ENCODE measurements around the gene GAS7. TPM values are rescaled to one million over a fixed set of nuclear protein-coding genes. Genes with fewer than 3 reads are reported as not detected.

The GAS7 gene
- total and polyA plus RNA-seq, 7 donors, result 6.5 to 67.6 (median 35.1) TPM

DNA sequence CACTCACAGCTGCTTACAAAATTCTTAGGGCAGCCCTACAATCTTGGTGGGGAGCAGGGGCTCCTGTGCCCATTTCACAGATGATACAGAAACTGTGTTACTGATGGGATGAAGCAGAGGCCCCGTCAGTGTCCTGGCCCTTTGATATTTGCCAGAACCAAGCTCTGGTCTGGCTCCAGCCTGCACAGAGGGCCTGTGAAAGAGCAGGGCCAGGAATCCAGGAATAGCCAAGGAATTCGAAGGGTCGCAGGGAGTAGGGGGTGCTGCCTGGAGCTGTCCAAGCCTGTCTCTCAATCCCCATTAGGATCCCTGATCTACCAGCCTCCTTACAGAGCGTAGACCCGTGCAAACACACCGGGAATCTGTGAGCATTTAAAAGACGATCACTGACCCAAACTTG, 207.1 kb downstream of the GAS7 start:
- intact Hi-C loops (cut with DNase I), result no loop called here
- Histone ChIP-seq H3K4me3 (no peak overlapping the region), H3K4me1 (no peaks in the 10 kb centered on the region), H3K27me3 (no peaks in the 10 kb centered on the region), H3K9me3 (no peaks in the 10 kb centered on the region), H3K27ac (no peak overlapping the region), H3K36me3 (no peaks in the 10 kb centered on the region)
- TF ChIP-seq, protein P1, sequence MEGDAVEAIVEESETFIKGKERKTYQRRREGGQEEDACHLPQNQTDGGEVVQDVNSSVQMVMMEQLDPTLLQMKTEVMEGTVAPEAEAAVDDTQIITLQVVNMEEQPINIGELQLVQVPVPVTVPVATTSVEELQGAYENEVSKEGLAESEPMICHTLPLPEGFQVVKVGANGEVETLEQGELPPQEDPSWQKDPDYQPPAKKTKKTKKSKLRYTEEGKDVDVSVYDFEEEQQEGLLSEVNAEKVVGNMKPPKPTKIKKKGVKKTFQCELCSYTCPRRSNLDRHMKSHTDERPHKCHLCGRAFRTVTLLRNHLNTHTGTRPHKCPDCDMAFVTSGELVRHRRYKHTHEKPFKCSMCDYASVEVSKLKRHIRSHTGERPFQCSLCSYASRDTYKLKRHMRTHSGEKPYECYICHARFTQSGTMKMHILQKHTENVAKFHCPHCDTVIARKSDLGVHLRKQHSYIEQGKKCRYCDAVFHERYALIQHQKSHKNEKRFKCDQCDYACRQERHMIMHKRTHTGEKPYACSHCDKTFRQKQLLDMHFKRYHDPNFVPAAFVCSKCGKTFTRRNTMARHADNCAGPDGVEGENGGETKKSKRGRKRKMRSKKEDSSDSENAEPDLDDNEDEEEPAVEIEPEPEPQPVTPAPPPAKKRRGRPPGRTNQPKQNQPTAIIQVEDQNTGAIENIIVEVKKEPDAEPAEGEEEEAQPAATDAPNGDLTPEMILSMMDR (IDR thresholded peaks at IDR 0.05), result no peak
- TF ChIP-seq EP300 (IDR thresholded peaks at IDR 0.05) (no peak), POLR2A (IDR thresholded peaks at IDR 0.05) (no peak), POLR2AphosphoS5 (IDR thresholded peaks at IDR 0.05) (no peak)
- 91 to 94% methylated on average over 7 of the region's 7 CpGs for WGBS, 2 donors
- no peak for DNase-seq

DNA sequence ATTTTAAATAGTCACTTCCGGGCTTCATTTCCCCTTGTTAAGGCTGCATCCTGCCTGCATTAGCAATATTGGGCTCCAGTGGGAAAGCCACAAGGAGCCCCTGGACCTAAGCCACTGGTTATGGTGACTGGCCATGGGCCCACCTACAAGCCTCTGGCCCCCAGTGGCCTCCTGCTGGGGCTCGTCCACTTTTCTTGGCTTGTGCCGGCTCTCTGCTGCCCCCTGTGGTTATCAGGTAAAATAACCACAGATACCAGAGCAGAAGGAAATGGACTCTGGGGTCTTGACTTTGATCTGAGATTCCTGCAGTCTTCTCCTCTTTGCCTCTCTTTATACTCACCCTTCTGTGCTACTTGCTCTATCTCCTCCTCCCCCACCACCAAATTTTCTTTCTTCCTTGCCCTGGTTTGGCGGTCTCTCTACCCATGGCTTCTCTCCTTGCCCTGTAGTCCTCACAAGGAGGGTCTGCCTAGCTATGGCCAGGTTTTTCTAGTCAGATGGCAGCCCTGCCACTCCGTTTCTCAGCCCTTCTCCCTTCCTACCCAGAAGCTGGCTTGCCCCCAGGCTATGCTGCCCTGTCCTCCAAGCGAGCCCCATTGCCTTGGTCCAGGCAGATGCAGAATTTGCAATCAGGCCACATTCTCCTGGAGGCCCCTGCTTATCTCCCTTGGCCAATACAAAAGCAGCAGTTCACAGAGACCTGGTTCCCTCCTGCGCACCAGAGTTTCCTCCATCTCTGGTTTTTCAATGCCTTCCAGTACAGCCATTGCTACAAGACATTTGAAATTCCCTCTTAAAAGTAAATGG, 210.4 kb downstream of the GAS7 start:
- intact Hi-C loops (cut with DNase I), result no loop called here
- H3K27ac ChIP-seq, result no peak overlapping the region
- no peaks in the 10 kb centered on the region for H3K9me3 ChIP-seq
- TF ChIP-seq EP300 (IDR thresholded peaks at IDR 0.05), result no peak
- TF ChIP-seq, protein P1 (IDR thresholded peaks at IDR 0.05), result peak in 3 of 4 experiments; percentile 59 to 73 (median 60)
- no peaks in the 10 kb centered on the region for H3K27me3 ChIP-seq
- no peaks in the 10 kb centered on the region for H3K36me3 ChIP-seq
- H3K4me1 ChIP-seq, result no peaks in the 10 kb centered on the region
- H3K4me3 ChIP-seq, result no peak overlapping the region
- 58 to 64% methylated on average over 7 of the region's 7 CpGs for WGBS, 2 donors
- no peak for DNase-seq

DNA sequence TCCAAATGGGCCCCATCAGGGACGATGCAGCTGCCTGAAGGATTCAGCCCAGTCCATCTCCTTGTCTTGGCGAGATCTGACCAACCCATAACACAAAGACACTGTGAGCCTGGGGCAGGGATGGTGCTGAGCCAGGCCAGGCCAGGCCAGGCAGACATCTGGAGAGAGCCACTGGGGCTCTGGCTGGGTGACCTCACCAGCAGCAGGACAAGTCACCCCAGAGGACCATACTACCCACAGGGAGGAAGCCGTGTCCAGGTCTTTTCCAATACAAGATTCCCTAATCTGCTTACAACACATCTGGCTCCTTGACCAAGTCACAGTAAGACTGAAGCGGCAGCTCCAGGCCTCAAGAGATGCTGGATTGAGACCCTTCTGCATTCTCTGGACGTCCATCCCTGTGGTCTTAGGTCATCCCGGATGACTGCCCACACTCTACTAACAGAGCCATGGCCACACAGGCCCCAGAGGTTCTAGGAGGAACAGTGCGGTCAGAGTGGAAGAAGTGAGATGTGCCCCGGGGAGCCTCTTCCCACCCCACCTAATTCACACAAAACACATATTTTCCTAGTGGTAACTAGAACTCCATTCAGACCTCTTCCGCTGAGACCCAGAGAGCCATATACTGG, 211.5 kb downstream of the GAS7 start:
- no peaks in the 10 kb centered on the region for H3K4me1 ChIP-seq
- no peaks in the 10 kb centered on the region for H3K9me3 ChIP-seq
- intact Hi-C loops (cut with DNase I), result no loop called here
- no peaks in the 10 kb centered on the region for H3K36me3 ChIP-seq
- H3K27me3 ChIP-seq, result no peaks in the 10 kb centered on the region
- WGBS, 2 donors, result 83 to 85% methylated on average over 9 of the region's 9 CpGs
- DNase-seq, result no peak
- H3K27ac ChIP-seq, result no peak overlapping the region
- TF ChIP-seq, protein P1 (IDR thresholded peaks at IDR 0.05), result no peak
- no peak for TF ChIP-seq POLR2A (IDR thresholded peaks at IDR 0.05)
- TF ChIP-seq POLR2AphosphoS5 (IDR thresholded peaks at IDR 0.05), result no peak
- TF ChIP-seq EP300 (IDR thresholded peaks at IDR 0.05), result no peak
- no peak overlapping the region for H3K4me3 ChIP-seq

DNA sequence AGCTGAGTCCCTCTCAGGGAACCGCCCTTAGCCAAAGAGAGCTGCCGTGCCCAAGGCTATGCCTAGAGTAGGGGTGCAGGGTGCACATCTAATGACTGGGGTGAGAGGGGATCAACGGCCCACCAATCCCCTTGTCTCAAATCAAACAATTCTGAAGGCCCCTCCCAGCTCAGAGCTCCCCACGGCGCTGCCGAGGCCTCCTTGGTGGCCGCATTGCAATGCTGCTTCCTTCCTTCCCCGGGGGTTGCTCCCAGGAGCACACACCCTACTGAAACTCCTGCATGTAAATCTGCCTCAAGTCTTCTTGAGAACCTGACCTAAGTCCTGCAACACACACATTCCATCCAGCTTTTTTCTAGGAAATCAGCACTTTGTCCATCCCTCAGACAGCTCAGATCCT, 212.8 kb downstream of the GAS7 start:
- intact Hi-C loops (cut with DNase I), result no loop called here
- 58 to 75% methylated on average over 8 of the region's 8 CpGs for WGBS, 2 donors
- no peak overlapping the region for H3K4me3 ChIP-seq

More for the DNA sequence above, 212.8 kb downstream of the GAS7 start:
- Histone ChIP-seq H3K36me3 (no peaks in the 10 kb centered on the region), H3K9me3 (no peaks in the 10 kb centered on the region), H3K27ac (no peak overlapping the region), H3K27me3 (no peaks in the 10 kb centered on the region), H3K4me1 (no peaks in the 10 kb centered on the region)
- no peak for TF ChIP-seq POLR2A (IDR thresholded peaks at IDR 0.05)
- no peak for TF ChIP-seq POLR2AphosphoS5 (IDR thresholded peaks at IDR 0.05)
- no peak for TF ChIP-seq EP300 (IDR thresholded peaks at IDR 0.05)
- TF ChIP-seq, protein P1 (IDR thresholded peaks at IDR 0.05), result no peak
- DNase-seq, result no peak
